ENCODE results near the gene DCDC2.

DNA sequence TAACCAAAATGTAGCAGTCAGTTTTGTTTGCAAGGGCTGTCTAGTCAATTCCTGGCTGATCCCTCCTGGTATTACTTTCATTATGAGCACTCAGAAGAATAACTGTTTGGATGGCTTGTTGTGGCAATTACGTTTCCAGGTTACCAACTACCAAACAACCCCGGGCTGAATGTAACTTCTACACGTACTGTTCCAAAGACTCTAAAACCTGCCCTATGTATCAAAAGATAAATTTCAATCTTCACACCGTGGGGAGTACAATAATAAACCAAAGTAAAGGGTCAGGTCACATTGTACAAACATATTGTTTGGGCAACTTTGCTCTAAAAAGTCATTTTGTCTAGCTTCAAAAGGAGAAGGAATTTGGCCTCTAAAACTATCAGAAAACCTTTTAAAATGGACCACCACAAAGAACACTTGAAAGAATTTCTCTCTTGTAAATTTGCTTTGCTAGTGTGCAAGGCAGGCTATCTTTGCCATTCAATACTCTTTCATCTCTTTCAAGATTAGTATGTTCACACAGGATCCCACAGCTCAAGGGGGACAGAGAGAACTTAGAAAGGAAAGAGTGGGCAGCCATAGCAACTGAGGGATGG lies 27.6 kb downstream of the DCDC2 start:
- TF ChIP-seq POLR2A (IDR thresholded peaks at IDR 0.05; ENCODE audit: low read length) (no peak), GATA1 (IDR thresholded peaks at IDR 0.05; ENCODE audit: low read depth, low read length) (no peak)
